ENCODE measurements around the gene CRAMP1. TPM values are rescaled to one million over a fixed set of nuclear protein-coding genes. Genes with fewer than 3 reads are reported as not detected.

The CRAMP1 gene
- total RNA-seq, 4 donors from 2014 or later: 7.6 to 11.7 (median 9.8) TPM

DNA sequence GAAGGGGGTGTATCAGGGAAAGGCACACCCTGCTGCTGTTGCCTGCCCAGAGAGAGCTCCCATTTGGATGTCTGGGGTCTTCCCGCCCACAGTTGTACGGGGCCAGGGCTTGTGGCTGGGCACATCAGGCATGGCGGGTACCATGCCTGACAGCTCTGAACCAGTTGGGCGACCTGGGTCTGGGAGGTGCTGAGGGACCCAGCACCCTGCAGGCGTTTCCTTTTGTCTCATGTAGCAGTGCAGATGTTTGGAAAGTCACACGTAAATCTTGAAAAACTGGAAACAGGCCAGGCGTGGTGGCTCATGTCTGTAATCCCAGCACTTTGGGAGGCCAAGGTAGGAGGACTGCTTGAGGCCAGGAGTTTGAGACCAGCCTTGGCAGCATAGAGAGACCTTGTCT, 57.5 kb downstream of the CRAMP1 start:
- ATAC-seq (ENCODE audit: low FRiP score): no peak
- TF ChIP-seq, protein P1, sequence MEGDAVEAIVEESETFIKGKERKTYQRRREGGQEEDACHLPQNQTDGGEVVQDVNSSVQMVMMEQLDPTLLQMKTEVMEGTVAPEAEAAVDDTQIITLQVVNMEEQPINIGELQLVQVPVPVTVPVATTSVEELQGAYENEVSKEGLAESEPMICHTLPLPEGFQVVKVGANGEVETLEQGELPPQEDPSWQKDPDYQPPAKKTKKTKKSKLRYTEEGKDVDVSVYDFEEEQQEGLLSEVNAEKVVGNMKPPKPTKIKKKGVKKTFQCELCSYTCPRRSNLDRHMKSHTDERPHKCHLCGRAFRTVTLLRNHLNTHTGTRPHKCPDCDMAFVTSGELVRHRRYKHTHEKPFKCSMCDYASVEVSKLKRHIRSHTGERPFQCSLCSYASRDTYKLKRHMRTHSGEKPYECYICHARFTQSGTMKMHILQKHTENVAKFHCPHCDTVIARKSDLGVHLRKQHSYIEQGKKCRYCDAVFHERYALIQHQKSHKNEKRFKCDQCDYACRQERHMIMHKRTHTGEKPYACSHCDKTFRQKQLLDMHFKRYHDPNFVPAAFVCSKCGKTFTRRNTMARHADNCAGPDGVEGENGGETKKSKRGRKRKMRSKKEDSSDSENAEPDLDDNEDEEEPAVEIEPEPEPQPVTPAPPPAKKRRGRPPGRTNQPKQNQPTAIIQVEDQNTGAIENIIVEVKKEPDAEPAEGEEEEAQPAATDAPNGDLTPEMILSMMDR (IDR thresholded peaks at IDR 0.05): no peak
- DNase-seq (ENCODE audit: low spot score): no peak

DNA sequence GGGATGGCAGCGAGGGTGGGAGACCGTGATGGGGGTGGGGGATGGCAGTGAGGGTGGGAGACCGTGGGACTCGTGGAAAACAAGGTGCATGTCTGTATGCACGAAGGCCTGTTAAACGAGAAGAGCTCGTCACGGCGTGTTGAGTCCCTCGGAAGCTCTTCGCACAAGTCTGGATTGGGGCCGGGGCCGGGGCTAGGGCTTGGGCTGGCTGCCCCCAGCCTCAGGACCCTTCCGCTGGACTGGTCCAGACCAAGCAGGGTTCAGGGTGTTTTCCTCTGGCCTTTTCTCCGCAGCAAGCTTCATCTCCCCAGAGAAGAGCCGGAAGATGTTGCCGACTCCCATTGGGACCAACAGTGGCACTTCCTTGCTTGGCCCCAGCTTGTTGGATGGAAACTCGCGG, 58.2 kb downstream of the CRAMP1 start:
- no peak for DNase-seq (ENCODE audit: low spot score)
- TF ChIP-seq, protein P1 (IDR thresholded peaks at IDR 0.05): no peak
- ATAC-seq (ENCODE audit: low FRiP score): no peak

DNA sequence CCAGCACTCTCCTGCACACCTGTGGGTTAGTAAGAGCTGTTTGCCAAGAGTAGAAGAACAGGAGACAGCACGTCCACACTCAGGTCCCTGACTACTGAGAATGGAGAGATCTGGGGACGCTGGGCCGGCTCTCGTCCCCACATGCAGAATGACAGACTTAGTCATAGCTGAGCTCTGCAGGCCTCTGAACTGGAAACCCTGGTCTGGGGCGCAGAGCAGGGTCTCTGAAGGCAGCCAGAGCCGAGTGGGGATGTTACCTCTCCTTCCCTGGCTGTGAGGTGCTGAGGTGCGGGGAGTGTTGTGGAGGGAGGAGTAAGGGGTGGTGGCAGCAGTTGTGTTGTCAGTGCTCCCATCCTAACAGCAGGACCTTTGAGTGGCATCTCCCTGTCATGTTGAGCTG, 58.7 kb downstream of the CRAMP1 start:
- TF ChIP-seq, protein P1 (IDR thresholded peaks at IDR 0.05): no peak
- ATAC-seq (ENCODE audit: low FRiP score): no peak
- no peak for DNase-seq (ENCODE audit: low spot score)

DNA sequence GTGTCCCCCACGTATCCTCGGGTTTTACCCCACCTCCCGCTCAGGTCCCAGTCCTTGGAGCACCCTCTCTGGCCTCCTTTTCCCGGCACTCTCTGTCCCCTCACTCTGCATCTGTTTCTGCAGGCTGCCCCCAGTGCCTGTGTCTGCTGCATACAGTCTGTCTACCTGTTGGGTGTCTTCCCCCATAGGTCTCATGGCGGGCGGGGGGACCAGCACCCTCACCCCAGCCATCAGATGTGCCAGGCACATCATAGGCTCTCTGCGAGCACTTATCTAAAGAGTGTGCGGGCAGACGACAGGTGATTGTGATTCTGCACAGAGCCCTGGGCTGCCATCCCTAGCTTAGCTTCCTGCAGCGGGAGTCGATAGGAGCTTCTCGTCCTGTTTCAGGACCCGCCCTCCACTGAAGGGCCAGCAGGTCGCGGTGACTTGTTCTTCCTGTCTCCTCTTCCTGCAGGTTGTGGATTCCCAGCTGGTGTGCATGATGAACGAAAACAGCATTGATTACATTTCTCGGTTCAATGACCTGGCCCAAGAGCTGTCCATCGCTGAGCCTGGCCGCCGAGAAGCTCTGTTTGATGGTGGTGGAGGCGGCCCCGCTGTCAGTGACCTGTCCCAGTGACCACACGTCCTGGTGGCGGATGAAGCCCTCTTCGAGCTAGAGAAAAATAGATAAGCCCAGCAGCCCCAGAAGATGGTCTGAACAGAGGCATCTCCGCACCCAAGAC, 61.4 kb downstream of the CRAMP1 start:
- TF ChIP-seq, protein P1 (IDR thresholded peaks at IDR 0.05): no peak
- ATAC-seq (ENCODE audit: low FRiP score) (no peak), DNase-seq (ENCODE audit: low spot score) (no peak)

DNA sequence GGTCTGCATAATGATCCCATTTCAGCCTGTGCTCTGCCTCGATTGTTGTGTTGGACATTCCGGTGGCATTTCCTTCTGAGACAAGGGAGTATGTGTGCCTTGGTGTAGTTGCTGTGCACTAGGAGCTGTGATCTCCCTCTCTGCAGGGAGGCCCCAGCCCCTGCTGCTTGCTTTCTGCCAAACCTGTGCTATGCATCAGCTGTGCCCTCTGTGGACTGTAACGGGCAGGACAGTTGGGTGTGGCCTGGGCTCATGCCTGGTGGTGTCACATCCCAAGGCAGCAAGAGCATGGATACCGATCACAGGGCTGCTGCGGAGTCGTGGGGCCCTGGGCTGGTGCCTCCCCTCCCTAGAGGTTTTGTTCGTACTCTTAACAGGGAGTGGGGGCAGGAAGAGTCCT, 62.1 kb downstream of the CRAMP1 start:
- TF ChIP-seq, protein P1 (IDR thresholded peaks at IDR 0.05): no peak
- ATAC-seq (ENCODE audit: low FRiP score) (no peak), DNase-seq (ENCODE audit: low spot score) (no peak)

DNA sequence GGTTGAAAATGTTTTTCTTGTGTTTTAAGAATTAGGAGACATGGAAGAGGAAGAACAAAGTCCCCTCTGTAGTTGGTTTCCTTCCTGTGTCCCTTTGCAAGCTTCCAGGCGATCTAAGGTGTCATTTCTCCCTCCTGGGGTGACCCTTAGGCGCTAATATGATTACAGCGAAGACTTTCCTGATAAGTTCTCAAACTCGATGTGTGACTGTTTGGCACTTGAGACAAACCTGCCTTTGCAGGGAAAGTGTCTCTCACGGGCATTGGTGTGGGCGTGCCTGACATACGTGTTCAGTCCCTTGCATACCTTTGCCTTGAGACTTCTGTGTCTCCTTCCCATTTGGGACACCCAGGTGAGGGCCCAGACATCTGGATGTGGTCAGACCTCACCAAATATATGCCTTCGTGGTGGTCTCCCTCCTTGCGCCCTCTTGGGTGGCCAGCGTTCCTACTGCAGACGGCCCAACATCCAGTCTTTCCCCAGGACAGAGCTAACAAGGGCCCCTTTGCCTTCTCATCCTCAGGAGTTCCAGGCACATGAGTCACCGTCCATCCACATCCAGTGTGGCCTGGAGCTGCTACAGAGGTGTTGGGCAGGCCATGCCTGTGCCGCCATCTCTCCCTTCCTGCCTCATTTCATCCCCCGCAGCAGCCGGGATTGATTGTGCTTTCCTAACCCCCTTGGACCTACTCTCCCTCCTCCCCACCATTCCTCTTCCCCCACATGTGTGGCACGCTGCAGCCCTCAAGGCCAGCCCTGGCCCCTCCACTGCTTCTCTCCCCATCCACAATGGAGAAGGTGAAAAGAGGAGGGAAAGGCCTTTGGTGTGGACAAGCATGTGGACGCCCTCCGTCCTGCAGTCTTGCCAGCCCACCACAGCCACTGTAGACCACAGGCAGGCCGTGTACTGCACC, 62.8 kb downstream of the CRAMP1 start:
- ATAC-seq (ENCODE audit: low FRiP score): no peak
- TF ChIP-seq, protein P1 (IDR thresholded peaks at IDR 0.05): no peak
- no peak for DNase-seq (ENCODE audit: low spot score)

Measured in omental fat pad (tissue), 4 donors.